Activated naive CD4-positive, alpha-beta T cell treated with anti-CD3 and anti-CD28 coated beads, Interleukin-2, amount 50 U/mL, for 24 hours (primary cell): ENCODE data around the gene LMF1.

ENCODE experiments used
- H3K27ac Mint-ChIP-seq: one replicate; pipeline ENCODE4 v1.8.0; 2021; ENCODE audit warnings: mild to moderate bottlenecking, mixed read lengths
- H3K27me3 Mint-ChIP-seq: one replicate; pipeline ENCODE4 v1.8.0; 2021; ENCODE audit warnings: mixed read lengths
- H3K36me3 Mint-ChIP-seq: one replicate; pipeline ENCODE4 v1.8.0; 2021; ENCODE audit warnings: mixed read lengths
- H3K4me1 Mint-ChIP-seq: one replicate; pipeline ENCODE4 v1.8.0; 2021; ENCODE audit warnings: mixed read lengths
- H3K4me3 Mint-ChIP-seq: one replicate; pipeline ENCODE4 v1.8.0; 2021; ENCODE audit warnings: mild to moderate bottlenecking, mixed read lengths
- H3K9me3 Mint-ChIP-seq: one replicate; pipeline ENCODE4 v1.8.0; 2021; ENCODE audit warnings: mixed read lengths

The LMF1 gene

DNA sequence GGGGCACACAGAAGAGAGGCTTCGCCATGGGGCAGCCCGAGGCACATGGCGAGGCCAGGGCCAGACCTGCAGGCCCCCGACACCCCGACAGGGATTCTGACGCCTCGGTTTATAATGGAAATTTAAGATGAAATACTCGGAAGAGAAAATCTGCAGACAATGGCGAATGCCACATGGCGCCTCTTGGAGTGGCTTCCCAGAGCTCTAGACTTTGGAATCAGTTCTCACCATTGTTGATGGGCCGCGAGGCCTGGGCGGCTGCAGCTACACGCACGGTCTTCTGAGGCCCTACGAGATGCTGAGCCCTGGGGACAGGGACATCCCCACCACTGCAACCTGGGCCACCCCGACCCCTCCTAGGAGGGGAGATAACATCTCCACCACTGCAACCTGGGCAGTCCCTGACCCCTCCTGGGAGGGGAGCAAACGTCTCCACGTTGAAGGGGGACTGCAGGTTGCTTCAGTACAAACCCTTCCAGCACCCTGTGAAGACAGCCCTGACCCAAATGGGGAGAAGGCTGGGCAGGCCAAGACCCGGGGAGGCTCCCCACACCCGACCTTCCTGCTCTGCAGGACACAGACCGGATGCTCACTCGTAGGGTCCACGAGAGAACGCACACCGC lies 56.9 kb downstream of the LMF1 start:
- no peaks in the 10 kb centered on the region for H3K27me3 Mint-ChIP-seq
- H3K4me1 Mint-ChIP-seq, result peaks cover 3% of the 10 kb centered on the region
- no peak overlapping the region for H3K4me3 Mint-ChIP-seq
- no peaks in the 10 kb centered on the region for H3K9me3 Mint-ChIP-seq
- H3K36me3 Mint-ChIP-seq, result peaks cover 2% of the 10 kb centered on the region
- H3K27ac Mint-ChIP-seq, result no peak overlapping the region

DNA sequence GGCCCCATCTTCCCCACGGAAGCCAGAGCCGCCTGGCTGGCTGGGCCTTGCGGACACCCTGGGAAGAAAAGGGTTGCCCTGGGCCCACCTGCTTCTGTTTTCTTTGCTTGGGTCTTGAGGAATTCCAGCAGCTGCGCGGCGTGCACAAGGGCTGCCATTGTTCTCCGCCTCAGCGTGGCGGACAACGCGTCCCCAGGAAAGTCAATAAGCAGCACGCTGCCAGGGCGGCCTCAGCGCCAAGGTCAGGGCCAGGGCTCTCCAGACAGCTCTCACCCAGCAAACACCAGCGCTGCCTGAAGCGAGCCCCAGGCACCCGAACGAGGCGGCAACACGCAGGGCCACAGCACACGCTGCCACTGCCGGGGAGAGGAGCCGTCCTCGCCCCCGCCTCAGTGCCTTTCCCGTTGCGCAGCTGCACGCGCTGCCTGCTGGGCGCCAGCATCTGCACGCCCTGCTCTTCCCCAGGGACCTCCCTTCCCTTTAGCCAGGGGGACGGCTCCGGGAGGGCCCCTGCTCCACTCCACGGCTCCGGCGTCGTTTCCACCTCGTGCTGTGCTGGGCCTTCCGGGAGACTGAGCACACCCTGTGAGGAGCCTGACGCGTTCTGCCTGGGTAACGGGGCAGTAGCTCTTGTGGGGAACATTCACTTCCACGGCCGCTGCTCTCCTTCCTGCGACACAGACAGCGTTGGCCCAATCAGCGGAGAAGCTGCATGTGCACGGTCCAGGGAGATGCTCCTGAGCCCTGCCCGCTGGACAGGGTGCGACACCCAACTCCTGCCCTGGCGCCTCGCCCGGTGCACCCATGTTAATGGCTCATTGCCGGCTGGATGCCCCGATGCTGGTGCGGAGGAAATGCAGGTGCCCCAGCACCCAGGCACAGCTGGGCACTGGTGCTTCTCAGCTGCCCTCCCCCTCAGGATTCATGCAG lies 57.8 kb downstream of the LMF1 start:
- no peak overlapping the region for H3K4me3 Mint-ChIP-seq
- peaks cover 2% of the 10 kb centered on the region for H3K36me3 Mint-ChIP-seq
- H3K9me3 Mint-ChIP-seq, result no peaks in the 10 kb centered on the region
- H3K27me3 Mint-ChIP-seq, result no peaks in the 10 kb centered on the region
- H3K4me1 Mint-ChIP-seq, result peaks cover 3% of the 10 kb centered on the region
- H3K27ac Mint-ChIP-seq, result no peak overlapping the region

DNA sequence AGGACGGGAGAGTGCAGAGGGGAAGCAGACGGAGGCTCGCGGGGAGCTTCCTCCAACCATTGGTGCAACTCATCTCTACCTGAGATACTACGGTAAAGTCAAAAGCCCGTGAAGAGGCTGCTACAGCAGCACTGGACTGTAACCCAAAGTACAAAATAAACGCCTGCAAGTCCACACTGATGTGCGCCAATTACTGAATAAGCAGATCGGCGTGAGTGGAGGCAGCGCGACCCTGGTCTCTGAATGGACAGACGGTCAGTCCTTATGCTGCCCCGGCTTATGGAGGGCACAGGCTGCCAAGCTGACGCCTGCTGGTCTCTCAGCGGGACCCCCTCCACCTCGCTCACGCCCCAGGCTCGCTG lies 58.5 kb downstream of the LMF1 start:
- no peak overlapping the region for H3K4me3 Mint-ChIP-seq
- no peaks in the 10 kb centered on the region for H3K9me3 Mint-ChIP-seq
- no peaks in the 10 kb centered on the region for H3K27me3 Mint-ChIP-seq
- H3K4me1 Mint-ChIP-seq, result peaks cover 3% of the 10 kb centered on the region
- peaks cover 2% of the 10 kb centered on the region for H3K36me3 Mint-ChIP-seq
- H3K27ac Mint-ChIP-seq, result no peak overlapping the region

DNA sequence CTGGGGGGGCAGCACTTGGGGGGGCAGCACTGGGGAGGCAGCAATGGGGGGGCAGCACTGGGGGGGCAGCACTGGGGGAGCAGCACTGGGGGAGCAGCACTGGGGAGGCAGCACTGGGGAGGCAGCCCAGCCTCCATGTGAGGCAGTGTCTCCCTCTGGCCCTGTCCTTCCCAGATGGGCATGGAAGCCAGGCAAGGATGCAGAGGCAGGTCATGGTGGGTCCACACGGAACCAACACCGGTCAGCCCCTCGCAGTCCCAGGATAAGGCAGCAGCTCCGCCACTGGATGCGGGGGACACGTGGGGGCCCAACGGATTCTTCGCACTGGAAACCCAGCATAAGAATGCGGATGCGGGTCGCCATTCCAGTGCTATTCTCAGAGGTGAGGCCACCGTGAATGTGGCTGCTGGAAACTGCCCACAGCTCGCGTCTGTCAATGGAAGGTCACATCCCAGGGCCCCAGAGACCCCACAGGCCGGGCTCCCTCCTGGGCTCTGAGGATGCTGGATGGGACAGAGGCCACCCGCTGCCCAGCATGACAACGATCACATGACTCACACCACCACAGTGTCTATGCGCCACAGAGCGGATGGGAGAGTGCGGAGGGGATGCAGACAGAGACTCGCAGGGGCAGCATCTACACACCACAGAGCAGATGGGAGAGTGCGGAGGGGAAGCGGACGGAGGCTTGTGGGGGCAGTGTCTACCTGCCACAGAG lies 59.0 kb downstream of the LMF1 start:
- Mint-ChIP-seq H3K4me3 (no peak overlapping the region), H3K27ac (no peak overlapping the region), H3K36me3 (peaks cover 2% of the 10 kb centered on the region), H3K4me1 (peaks cover 3% of the 10 kb centered on the region), H3K9me3 (no peaks in the 10 kb centered on the region), H3K27me3 (no peaks in the 10 kb centered on the region)

DNA sequence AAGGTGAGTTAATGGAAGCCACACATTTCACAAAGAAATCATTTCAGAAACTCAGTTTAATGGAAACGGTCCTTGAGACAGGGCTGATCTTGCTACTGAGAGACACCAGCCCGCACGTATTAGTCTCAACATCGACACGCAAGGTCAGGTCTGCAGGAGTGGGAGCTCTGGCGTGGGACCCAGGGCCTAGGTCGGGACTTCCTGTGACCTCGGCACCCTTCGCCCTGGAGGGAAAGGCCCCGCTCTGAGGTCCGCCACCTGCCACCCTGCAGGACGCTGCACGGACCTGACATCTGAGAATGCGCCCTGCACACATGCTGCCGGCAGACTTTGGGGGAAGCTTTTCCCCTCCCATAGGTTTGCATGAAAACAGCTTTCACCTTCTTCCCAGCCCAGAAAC lies 59.7 kb downstream of the LMF1 start:
- Mint-ChIP-seq H3K36me3 (peaks cover 2% of the 10 kb centered on the region), H3K9me3 (no peaks in the 10 kb centered on the region), H3K27ac (no peak overlapping the region), H3K4me1 (peaks cover 3% of the 10 kb centered on the region), H3K4me3 (no peak overlapping the region), H3K27me3 (no peaks in the 10 kb centered on the region)

DNA sequence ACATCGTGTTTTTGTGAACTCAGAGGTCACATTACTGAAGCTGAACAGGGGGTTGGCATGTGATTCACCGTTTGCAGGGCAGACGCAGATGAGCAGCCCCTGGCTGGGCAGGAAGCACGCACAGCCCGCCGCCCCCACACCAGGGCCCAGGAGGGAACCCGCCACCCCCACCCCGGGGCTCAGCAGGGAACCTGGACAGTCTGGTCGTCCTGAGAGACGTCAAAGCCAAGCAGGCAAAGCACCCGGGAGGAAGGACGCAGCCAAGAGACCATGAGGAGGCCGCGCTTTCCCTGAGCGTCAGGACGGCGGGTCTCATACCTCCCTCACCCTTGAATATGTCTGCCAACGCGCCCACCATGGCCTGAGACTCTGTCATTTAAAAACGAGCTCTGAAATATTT lies 60.6 kb downstream of the LMF1 start:
- peaks cover 2% of the 10 kb centered on the region for H3K36me3 Mint-ChIP-seq
- no peaks in the 10 kb centered on the region for H3K9me3 Mint-ChIP-seq
- H3K4me1 Mint-ChIP-seq, result peaks cover 3% of the 10 kb centered on the region
- no peak overlapping the region for H3K27ac Mint-ChIP-seq
- no peak overlapping the region for H3K4me3 Mint-ChIP-seq
- no peaks in the 10 kb centered on the region for H3K27me3 Mint-ChIP-seq

DNA sequence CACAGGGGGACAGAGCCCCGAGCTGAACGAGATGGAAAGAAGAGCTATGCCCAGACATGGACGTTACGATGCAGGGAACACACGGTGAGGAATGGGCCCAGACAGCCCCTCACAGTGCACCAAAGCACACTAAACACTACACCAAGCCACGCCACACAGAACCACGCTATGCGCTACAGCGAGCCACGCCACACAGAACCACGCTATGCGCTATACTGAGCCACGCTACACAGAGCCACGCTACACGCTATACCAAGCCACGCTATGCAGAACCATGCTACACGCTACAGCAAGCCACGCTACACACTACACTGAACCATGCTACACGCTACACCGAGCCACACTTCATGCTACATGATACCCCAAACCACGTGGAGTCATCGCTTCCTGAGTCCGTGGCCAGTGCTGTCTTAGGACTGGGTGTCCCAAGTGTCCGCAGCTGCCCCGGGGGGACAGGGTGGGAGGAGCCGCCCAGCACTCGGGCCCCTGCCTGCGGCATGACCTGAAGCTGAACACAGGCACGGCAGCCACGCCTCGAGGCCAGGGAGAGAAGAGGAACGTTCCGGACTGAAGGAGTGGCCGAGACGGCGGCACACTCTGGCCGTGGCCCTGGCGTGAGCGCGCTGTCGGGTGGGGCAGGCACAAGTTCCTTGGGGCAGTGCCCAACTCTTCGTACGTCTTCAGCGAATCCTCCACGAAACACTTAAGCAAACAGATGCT lies 61.3 kb downstream of the LMF1 start:
- Mint-ChIP-seq H3K27me3 (no peaks in the 10 kb centered on the region), H3K9me3 (no peaks in the 10 kb centered on the region), H3K27ac (no peak overlapping the region), H3K36me3 (peaks cover 2% of the 10 kb centered on the region), H3K4me1 (no peaks in the 10 kb centered on the region), H3K4me3 (no peak overlapping the region)

DNA sequence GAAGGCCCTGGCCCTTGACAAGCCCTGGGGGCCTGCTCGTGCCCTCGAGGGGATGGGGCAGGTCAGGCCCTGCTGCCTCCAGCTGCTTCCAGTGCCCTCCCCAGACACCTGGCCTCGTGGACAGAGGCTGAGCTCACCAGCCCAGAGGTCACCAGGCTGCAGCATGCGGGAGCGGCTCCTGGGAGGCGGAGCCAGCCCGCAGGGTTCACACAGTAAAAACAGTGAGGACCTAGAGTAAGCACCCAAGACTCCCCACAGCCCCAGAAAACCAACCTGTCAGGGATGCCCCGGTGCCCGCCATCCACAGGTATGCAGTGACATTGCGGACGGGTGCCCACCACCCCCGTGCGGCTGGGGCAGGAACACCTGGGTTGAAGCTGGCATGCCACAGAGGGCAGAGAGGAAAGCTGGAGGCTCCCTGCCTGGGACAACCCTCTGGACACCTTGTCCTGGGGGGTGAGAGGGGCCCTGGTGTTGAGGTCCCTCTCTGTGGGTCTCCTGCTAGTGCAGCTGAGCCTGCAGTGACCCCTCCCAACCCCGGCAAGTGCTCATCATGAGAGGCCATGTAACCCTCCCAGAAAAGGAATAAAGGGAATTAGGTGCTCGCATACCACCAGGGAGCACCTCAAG lies 62.1 kb downstream of the LMF1 start:
- no peaks in the 10 kb centered on the region for H3K4me1 Mint-ChIP-seq
- H3K27me3 Mint-ChIP-seq, result no peaks in the 10 kb centered on the region
- no peaks in the 10 kb centered on the region for H3K9me3 Mint-ChIP-seq
- H3K4me3 Mint-ChIP-seq, result no peak overlapping the region
- H3K36me3 Mint-ChIP-seq, result peaks cover 2% of the 10 kb centered on the region
- no peak overlapping the region for H3K27ac Mint-ChIP-seq

DNA sequence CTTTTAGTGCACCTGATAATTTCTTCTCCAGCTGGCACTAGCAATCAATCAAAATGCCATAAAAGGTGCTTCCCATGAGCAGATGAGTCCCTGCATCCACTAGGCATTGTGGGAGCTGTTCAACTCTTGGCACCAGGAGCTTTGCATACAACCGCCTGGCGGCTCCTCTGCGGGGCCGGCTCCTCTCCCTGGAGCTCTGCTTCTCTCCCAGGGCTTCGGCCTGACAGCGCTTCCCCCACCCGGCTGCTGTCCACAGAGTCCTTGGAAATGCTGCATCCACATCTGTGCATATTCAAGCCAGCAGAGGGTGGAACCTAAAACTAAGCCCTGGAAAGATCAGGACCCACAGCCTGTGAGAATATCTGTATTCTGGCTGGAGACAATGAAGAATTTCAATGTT lies 62.9 kb downstream of the LMF1 start:
- Mint-ChIP-seq H3K27ac (no peak overlapping the region), H3K27me3 (no peaks in the 10 kb centered on the region), H3K4me1 (no peaks in the 10 kb centered on the region), H3K36me3 (peaks cover 2% of the 10 kb centered on the region), H3K4me3 (no peak overlapping the region), H3K9me3 (no peaks in the 10 kb centered on the region)

DNA sequence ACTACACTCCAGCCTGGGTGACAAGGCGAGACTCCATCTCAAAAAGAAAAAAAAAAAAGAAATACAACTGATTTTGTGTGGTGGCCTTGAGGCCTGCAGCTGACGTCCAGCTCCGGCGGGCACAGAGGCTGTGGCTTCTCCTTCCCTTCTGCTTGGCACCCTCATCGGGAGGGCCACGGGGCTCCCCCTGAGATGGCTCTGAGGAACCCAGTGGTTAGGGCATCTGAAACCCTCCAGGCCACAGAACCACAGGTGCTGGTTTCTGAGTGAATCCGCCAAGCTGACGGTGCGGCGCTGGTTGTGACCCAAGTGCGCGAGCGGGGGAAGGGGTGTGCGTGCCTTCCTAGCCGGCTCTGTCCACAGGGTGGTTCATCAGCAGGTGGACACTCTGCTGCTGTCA lies 63.4 kb downstream of the LMF1 start:
- Mint-ChIP-seq H3K27ac (no peak overlapping the region), H3K27me3 (no peaks in the 10 kb centered on the region), H3K36me3 (peaks cover 2% of the 10 kb centered on the region), H3K4me3 (no peak overlapping the region), H3K9me3 (no peaks in the 10 kb centered on the region), H3K4me1 (no peaks in the 10 kb centered on the region)

DNA sequence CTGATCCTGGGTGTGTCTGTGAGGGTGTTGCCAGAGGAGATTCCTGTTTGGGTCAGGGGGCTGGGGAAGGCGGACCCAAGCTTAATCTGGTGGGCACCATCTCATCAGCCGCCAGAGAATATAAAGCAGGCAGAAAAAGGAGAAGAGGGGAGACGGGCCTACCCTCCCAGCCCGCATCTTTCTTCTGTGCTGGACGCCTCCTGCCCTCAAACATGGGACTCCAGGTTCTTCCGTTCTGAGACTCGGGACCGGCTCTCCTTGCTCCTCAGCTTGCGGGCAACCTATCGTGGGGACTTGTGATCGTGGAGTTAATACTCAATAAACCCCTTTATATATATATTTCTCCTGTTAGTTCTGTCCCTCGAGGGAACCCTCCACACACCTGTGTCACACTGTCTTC lies 64.5 kb downstream of the LMF1 start:
- Mint-ChIP-seq H3K27ac (no peak overlapping the region), H3K9me3 (no peaks in the 10 kb centered on the region), H3K4me1 (no peaks in the 10 kb centered on the region), H3K36me3 (no peaks in the 10 kb centered on the region), H3K27me3 (no peaks in the 10 kb centered on the region), H3K4me3 (no peak overlapping the region)

DNA sequence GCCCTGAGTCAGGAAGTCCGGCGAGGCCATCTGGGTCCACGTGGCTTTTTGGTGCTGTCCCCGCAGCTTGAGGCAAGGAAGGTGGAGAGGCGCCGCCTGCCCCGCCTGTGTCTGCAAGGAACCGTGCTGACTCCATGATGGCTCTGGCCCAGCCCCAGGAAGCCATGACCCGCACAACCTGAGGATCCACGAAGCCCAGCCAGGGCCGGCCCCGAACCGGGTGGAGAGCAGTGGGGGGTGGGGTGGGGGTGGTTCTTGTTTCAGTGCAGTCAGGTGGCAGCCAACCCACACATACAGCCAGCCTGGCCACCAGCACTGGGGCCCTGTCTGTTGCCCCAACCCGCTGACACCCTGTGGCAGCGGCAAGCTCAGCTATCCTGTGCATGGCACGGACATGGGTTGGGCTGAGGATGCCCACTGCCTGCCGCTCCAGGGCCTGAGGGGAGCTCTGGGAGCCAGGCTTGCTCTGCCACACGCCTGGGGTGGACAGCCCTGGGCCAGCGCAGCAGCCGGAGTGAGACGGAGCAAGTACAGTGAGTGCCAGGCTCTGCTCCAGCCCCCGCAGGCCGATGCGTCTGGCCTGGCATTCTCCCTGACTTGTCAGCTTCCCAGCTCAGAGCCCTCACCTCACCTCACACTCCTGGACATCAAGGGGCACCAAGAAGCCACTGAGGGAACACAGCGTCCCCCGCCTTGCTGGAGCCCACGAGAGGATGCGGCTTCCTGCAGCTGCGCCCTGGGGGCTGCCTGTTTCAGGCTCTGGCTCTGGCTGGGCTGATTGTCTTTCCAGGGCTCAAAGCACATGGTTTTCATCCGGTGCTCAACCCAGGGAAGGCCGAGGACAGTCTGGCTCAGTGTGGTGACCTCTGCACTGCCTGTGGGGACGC lies 68.8 kb downstream of the LMF1 start:
- Mint-ChIP-seq H3K27ac (no peak overlapping the region), H3K36me3 (no peaks in the 10 kb centered on the region), H3K4me3 (no peak overlapping the region), H3K9me3 (no peaks in the 10 kb centered on the region), H3K27me3 (no peaks in the 10 kb centered on the region), H3K4me1 (no peaks in the 10 kb centered on the region)

DNA sequence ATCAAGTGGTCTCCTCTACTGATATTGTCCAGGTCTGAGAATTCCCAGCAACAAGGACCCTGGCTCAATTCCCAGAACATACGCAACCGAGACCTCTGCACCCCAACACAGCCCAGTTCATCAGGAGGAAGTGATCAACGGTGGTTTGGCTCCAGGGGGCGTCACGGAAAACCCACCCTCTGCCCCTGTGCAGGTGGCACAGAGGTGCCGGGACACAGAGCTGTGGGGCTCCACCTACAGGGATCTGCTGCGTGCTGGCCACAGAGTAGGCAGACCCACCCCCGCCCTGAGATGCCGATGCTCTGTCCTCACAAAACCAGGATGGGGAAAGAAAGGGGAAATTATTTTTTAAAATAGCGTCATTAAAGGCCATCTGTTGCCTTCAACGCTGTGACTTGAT lies 69.6 kb downstream of the LMF1 start:
- Mint-ChIP-seq H3K27ac (no peak overlapping the region), H3K4me1 (no peaks in the 10 kb centered on the region), H3K36me3 (no peaks in the 10 kb centered on the region), H3K27me3 (no peaks in the 10 kb centered on the region), H3K9me3 (no peaks in the 10 kb centered on the region), H3K4me3 (no peak overlapping the region)

DNA sequence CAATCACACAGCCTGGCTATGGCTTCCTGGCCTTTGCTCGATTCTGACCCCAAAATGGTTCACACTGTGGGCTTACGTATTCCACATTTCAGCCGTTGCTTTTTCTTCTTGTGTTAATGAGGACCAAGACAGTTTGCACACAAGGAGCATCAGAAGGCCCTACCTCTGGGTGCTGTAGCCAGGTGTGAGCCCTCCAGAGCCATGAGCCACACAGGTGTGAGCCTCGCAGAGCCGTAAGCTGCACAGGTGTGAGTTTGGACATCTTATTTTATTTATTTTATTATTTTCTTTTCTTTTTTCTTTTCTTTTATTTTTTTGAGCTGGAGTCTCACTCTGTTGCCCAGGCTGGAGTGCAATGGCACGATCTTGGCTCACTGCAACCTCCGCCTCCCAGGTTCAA lies 70.6 kb downstream of the LMF1 start:
- H3K27ac Mint-ChIP-seq, result no peak overlapping the region
- no peaks in the 10 kb centered on the region for H3K27me3 Mint-ChIP-seq
- no peak overlapping the region for H3K4me3 Mint-ChIP-seq
- H3K9me3 Mint-ChIP-seq, result no peaks in the 10 kb centered on the region
- H3K36me3 Mint-ChIP-seq, result no peaks in the 10 kb centered on the region
- H3K4me1 Mint-ChIP-seq, result no peaks in the 10 kb centered on the region
